ENCODE data around the gene SIDT1. TPM values are rescaled to one million over a fixed set of nuclear protein-coding genes. Genes with fewer than 3 reads are reported as not detected.

The SIDT1 gene
- total RNA-seq, 1 donor from 2014 or later: not detected

GRCh38 chr3:113588806-113589205 lies 56.5 kb downstream of the SIDT1 start:
- Mint-ChIP-seq H3K36me3 (no peaks in the 10 kb centered on the region), H3K27me3 (ENCODE audit: insufficient read depth, low read depth) (peaks cover 2% of the 10 kb centered on the region)
- peak overlapping the region; percentile 9 for H2AFZ ChIP-seq (replicated peaks)

GRCh38 chr3:113589971-113590370 lies 57.6 kb downstream of the SIDT1 start:
- DNase-seq (ENCODE audit: low spot score): no peak
- H3K27me3 Mint-ChIP-seq (ENCODE audit: insufficient read depth, low read depth): peaks cover 2% of the 10 kb centered on the region

More at GRCh38 chr3:113588806-113589205, 56.5 kb downstream of the SIDT1 start:
- Histone ChIP-seq H3K4me3 (no peak overlapping the region), H3K4me1 (peaks cover 43% of the 10 kb centered on the region), H3K27me3 (no peaks in the 10 kb centered on the region), H3K79me2 (ENCODE audit: low read depth) (no peaks in the 10 kb centered on the region), H3F3A (ENCODE audit: low read depth) (peaks cover 14% of the 10 kb centered on the region), H4K20me1 (ENCODE audit: low read depth) (no peaks in the 10 kb centered on the region), H3K4me2 (no peak overlapping the region), H3K27ac (no peak overlapping the region), H3K9ac (no peak overlapping the region), H3K9me3 (ENCODE audit: low read depth) (no peaks in the 10 kb centered on the region), H3K36me3 (no peaks in the 10 kb centered on the region)
- TF ChIP-seq CTCF (IDR thresholded peaks at IDR 0.05) (no peak), EZH2phosphoT487 (IDR thresholded peaks at IDR 0.05) (no peak), EZH2 (IDR thresholded peaks at IDR 0.05) (no peak)
- Mint-ChIP-seq H3K4me1 (peaks cover 8% of the 10 kb centered on the region), H3K9me3 (no peaks in the 10 kb centered on the region), H3K4me3 (no peak overlapping the region), H3K27ac (no peak overlapping the region)
- DNase-seq (ENCODE audit: low spot score): no peak

GRCh38 chr3:113590983-113591382 lies 58.6 kb downstream of the SIDT1 start:
- no peaks in the 10 kb centered on the region for H3K36me3 ChIP-seq
- H4K20me1 ChIP-seq (ENCODE audit: low read depth): no peaks in the 10 kb centered on the region
- Mint-ChIP-seq H3K4me1 (peaks cover 7% of the 10 kb centered on the region), H3K27ac (no peak overlapping the region), H3K9me3 (no peaks in the 10 kb centered on the region), H3K4me3 (no peak overlapping the region), H3K36me3 (no peaks in the 10 kb centered on the region), H3K27me3 (ENCODE audit: insufficient read depth, low read depth) (peaks cover 4% of the 10 kb centered on the region)
- peaks cover 4% of the 10 kb centered on the region for H3F3A ChIP-seq (ENCODE audit: low read depth)
- H3K4me2 ChIP-seq: no peak overlapping the region
- DNase-seq (ENCODE audit: low spot score): no peak
- H3K79me2 ChIP-seq (ENCODE audit: low read depth): no peaks in the 10 kb centered on the region
- no peaks in the 10 kb centered on the region for H3K27me3 ChIP-seq
- TF ChIP-seq CTCF (IDR thresholded peaks at IDR 0.05) (no peak), EZH2phosphoT487 (IDR thresholded peaks at IDR 0.05) (no peak), EZH2 (IDR thresholded peaks at IDR 0.05) (no peak)
- H3K4me3 ChIP-seq: no peak overlapping the region
- peaks cover 25% of the 10 kb centered on the region for H3K4me1 ChIP-seq
- H3K9me3 ChIP-seq (ENCODE audit: low read depth): no peaks in the 10 kb centered on the region
- no peak overlapping the region for H3K27ac ChIP-seq
- no peak overlapping the region for H3K9ac ChIP-seq
- no peak overlapping the region for H2AFZ ChIP-seq (replicated peaks)

More at GRCh38 chr3:113589971-113590370, 57.6 kb downstream of the SIDT1 start:
- Histone ChIP-seq H3K4me2 (no peak overlapping the region), H3F3A (ENCODE audit: low read depth) (peaks cover 14% of the 10 kb centered on the region), H3K27ac (no peak overlapping the region), H3K4me3 (no peak overlapping the region), H2AFZ (replicated peaks) (no peak overlapping the region), H3K36me3 (no peaks in the 10 kb centered on the region), H3K4me1 (peaks cover 35% of the 10 kb centered on the region), H3K9ac (no peak overlapping the region), H3K9me3 (ENCODE audit: low read depth) (no peaks in the 10 kb centered on the region), H3K27me3 (no peaks in the 10 kb centered on the region), H3K79me2 (ENCODE audit: low read depth) (no peaks in the 10 kb centered on the region), H4K20me1 (ENCODE audit: low read depth) (no peaks in the 10 kb centered on the region)
- no peaks in the 10 kb centered on the region for H3K9me3 Mint-ChIP-seq
- H3K4me1 Mint-ChIP-seq: peaks cover 8% of the 10 kb centered on the region
- H3K4me3 Mint-ChIP-seq: no peak overlapping the region
- no peaks in the 10 kb centered on the region for H3K36me3 Mint-ChIP-seq
- no peak overlapping the region for H3K27ac Mint-ChIP-seq
- TF ChIP-seq EZH2 (IDR thresholded peaks at IDR 0.05) (no peak), EZH2phosphoT487 (IDR thresholded peaks at IDR 0.05) (no peak), CTCF (IDR thresholded peaks at IDR 0.05) (no peak)

All from neural progenitor cell (in vitro differentiated cells).